Esophagus (tissue), 2 donors: ENCODE data around the gene SHROOM3. TPM values are rescaled to one million over a fixed set of nuclear protein-coding genes. Genes with fewer than 3 reads are reported as not detected.
"Not testable (repeated sequence)": the region's sequence is repeated elsewhere in the genome, so short reads cannot be mapped to it uniquely, and the experiment has no call there.

Source experiments
- H3K27ac ChIP-seq, 2 donors: one replicate each; pipeline ENCODE4 v1.5.1; 2013; ENCODE audit warnings: low read depth in 2 of 2, mild to moderate bottlenecking in 2 of 2, inconsistent platforms in 1 of 2, low read length in 1 of 2, moderate library complexity in 1 of 2
- H3K27me3 ChIP-seq, 2 donors: one replicate each; pipeline ENCODE4 v1.6.1; 2013; ENCODE audit warnings: low read length in 2 of 2, control low read depth in 1 of 2, mild to moderate bottlenecking in 1 of 2; ENCODE audit not compliant: insufficient read depth in 2 of 2, control insufficient read depth in 1 of 2
- H3K36me3 ChIP-seq, 2 donors: one replicate each; pipeline ENCODE4 v1.6.1; 2013; ENCODE audit warnings: low read length in 1 of 2; ENCODE audit not compliant: control insufficient read depth in 2 of 2, insufficient read depth in 2 of 2
- H3K4me1 ChIP-seq, 2 donors: one replicate each; pipeline ENCODE4 v1.6.1; 2013; ENCODE audit warnings: low read length in 1 of 2; ENCODE audit not compliant: control insufficient read depth in 2 of 2, insufficient read depth in 2 of 2
- H3K4me3 ChIP-seq, 2 donors: one replicate each; pipeline ENCODE4 v1.5.1; 2013; ENCODE audit warnings: low read length in 2 of 2, mild to moderate bottlenecking in 2 of 2, low read depth in 1 of 2, moderate library complexity in 1 of 2
- H3K9me3 ChIP-seq, 2 donors: one replicate each; pipeline ENCODE4 v1.6.1; 2013; ENCODE audit warnings: mild to moderate bottlenecking in 2 of 2, low read depth in 1 of 2, low read length in 1 of 2, moderate library complexity in 1 of 2; ENCODE audit not compliant: control insufficient read depth in 2 of 2, insufficient read depth in 1 of 2
- WGBS, 2 donors: extraction: QIAGEN DNeasy Blood & Tissue Kit; methylation state at CpG; one replicate each; pipeline ENCODE4 v1.1.7; 2013; 5-methylcytosine and 5-hydroxymethylcytosine counted together
- polyA plus RNA-seq, 2 donors: library from polyadenylated mRNA; stranded (reverse); fragments of 200-250 nt; gene quantifications; one replicate each; pipeline ENCODE4 v1.2.3, GENCODE V29; 2013
- donor health status: healthy with polysubstance abuse.
- donor health status: Bipolar disorder and iron deficiency.

The SHROOM3 gene
- polyA plus RNA-seq, 2 donors: 14.2 to 15.3 TPM

GRCh38 chr4:76722146-76722545 lies 287.1 kb downstream of the SHROOM3 start:
- not testable (repeated sequence) for H3K36me3 ChIP-seq, H3K27ac ChIP-seq, H3K4me1 ChIP-seq, H3K27me3 ChIP-seq, H3K4me3 ChIP-seq, H3K9me3 ChIP-seq
- WGBS, 2 donors: 93 to 97% methylated on average over 2 of the region's 2 CpGs

- Histone ChIP-seq H3K36me3 (no peaks in the 10 kb centered on the region), H3K4me3 (no peak overlapping the region), H3K27ac (no peak overlapping the region), H3K9me3 (no peaks in the 10 kb centered on the region), H3K4me1 (no peaks in the 10 kb centered on the region), H3K27me3 (no peaks in the 10 kb centered on the region)
- 88 to 90% methylated on average over 4 of the region's 4 CpGs for WGBS, 2 donors
These were observed 287.8 kb downstream of the SHROOM3 start for GRCh38 chr4:76722838-76723237.

DNA sequence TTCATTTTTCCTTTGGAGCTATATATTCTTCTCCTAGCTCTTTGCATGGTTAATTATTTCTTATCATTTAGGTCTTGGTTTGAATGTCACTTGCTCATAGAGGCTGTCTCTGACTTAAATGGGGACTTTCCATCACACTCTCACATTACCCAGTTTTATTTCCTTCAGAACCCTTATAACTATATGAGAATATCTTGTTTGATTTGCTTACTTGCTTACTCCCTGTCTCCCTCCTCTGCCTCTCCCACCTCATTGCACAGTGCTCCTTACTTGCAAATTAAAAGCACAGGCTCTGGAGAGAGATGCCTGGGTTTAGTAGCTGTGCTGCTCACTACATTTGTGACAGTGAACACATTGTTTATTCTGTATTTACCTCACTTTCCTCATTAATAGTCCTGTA lies 288.3 kb downstream of the SHROOM3 start:
- Histone ChIP-seq H3K4me1 (no peaks in the 10 kb centered on the region), H3K36me3 (no peaks in the 10 kb centered on the region), H3K4me3 (no peak overlapping the region), H3K27me3 (no peaks in the 10 kb centered on the region), H3K9me3 (no peaks in the 10 kb centered on the region), H3K27ac (peak overlapping the region in 1 of 2 donors; percentile 12)

- 19 to 37% methylated on average over 2 of the region's 2 CpGs for WGBS, 2 donors
- Histone ChIP-seq H3K27me3 (no peaks in the 10 kb centered on the region), H3K9me3 (no peaks in the 10 kb centered on the region), H3K36me3 (no peaks in the 10 kb centered on the region), H3K4me1 (no peaks in the 10 kb centered on the region), H3K27ac (peak overlapping the region in 1 of 2 donors; percentile 12), H3K4me3 (no peak overlapping the region)
These were observed 288.9 kb downstream of the SHROOM3 start for GRCh38 chr4:76723924-76724323.

DNA sequence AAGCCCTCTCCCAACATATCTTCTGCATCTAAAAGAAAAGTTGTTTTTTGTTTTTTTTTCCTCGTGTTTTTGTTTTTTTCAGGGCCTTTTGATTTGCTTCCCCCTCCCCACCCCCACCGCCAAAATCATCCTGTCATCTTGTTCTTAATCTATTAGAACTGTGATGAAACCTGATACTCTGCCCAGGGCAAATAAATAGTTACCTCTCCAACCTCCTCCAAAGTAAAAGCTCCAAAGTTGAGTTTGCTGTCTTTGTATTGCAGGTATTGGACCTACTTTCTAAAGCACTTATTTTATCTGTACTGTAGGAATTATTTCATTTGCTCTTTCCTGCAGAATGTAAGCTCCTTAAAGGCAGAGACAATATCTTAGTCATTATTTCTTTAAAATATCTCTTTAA lies 290.0 kb downstream of the SHROOM3 start:
- 61 to 65% methylated on average over 2 of the region's 2 CpGs for WGBS, 2 donors
- no peaks in the 10 kb centered on the region for H3K27me3 ChIP-seq
- H3K9me3 ChIP-seq: no peaks in the 10 kb centered on the region
- no peaks in the 10 kb centered on the region for H3K36me3 ChIP-seq
- no peak overlapping the region for H3K4me3 ChIP-seq
- no peak overlapping the region for H3K27ac ChIP-seq
- H3K4me1 ChIP-seq: no peaks in the 10 kb centered on the region

DNA sequence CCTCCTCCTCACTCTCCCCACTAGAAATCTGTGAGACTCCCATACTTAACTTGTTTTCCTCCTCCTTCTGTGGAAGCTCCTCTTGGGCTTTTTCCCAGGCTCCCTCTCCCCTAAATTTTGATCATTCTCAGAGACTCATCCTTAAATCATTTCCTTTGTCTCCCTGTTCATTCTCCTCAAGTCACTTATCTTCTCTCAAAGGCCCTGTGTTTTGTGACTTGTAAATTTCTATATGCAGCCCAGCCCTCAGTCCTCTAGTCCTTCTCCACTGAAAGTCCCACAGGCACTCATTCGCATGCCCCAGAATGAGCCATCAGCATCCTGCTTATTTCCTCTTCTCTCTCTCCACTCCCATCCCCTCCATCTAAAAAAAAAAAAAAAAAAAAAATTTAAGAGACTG lies 291.1 kb downstream of the SHROOM3 start:
- H3K36me3 ChIP-seq: no peaks in the 10 kb centered on the region
- H3K27me3 ChIP-seq: no peaks in the 10 kb centered on the region
- no peak overlapping the region for H3K4me3 ChIP-seq
- no peaks in the 10 kb centered on the region for H3K9me3 ChIP-seq
- 88 to 97% methylated on average over 1 of the region's 1 CpG for WGBS, 2 donors
- no peak overlapping the region for H3K27ac ChIP-seq
- no peaks in the 10 kb centered on the region for H3K4me1 ChIP-seq

- 88 to 93% methylated on average over 5 of the region's 5 CpGs for WGBS, 2 donors
- Histone ChIP-seq H3K27ac (no peak overlapping the region), H3K9me3 (no peaks in the 10 kb centered on the region)
These were observed 291.6 kb downstream of the SHROOM3 start for GRCh38 chr4:76726631-76727030.

GRCh38 chr4:76727934-76728333 lies 292.9 kb downstream of the SHROOM3 start:
- not testable (repeated sequence) for H3K27me3 ChIP-seq, H3K4me1 ChIP-seq, H3K36me3 ChIP-seq, H3K4me3 ChIP-seq, H3K9me3 ChIP-seq, H3K27ac ChIP-seq
- WGBS, 2 donors: 90 to 95% methylated on average over 5 of the region's 5 CpGs

More at GRCh38 chr4:76726631-76727030, 291.6 kb downstream of the SHROOM3 start:
- Histone ChIP-seq H3K4me1 (no peaks in the 10 kb centered on the region), H3K36me3 (no peaks in the 10 kb centered on the region), H3K4me3 (no peak overlapping the region), H3K27me3 (no peaks in the 10 kb centered on the region)

- no peaks in the 10 kb centered on the region for H3K9me3 ChIP-seq
- no peaks in the 10 kb centered on the region for H3K27me3 ChIP-seq
- WGBS, 2 donors: 73 to 84% methylated on average over 1 of the region's 1 CpG
- H3K4me3 ChIP-seq: no peak overlapping the region
- no peak overlapping the region for H3K27ac ChIP-seq
- H3K36me3 ChIP-seq: no peaks in the 10 kb centered on the region
- H3K4me1 ChIP-seq: no peaks in the 10 kb centered on the region
These were observed 294.4 kb downstream of the SHROOM3 start for GRCh38 chr4:76729460-76729859.

- Histone ChIP-seq H3K27ac (no peak overlapping the region), H3K4me3 (no peak overlapping the region), H3K9me3 (no peaks in the 10 kb centered on the region), H3K4me1 (no peaks in the 10 kb centered on the region), H3K36me3 (no peaks in the 10 kb centered on the region), H3K27me3 (no peaks in the 10 kb centered on the region)
- WGBS, 2 donors: 90 to 91% methylated on average over 1 of the region's 1 CpG
These were observed 295.0 kb downstream of the SHROOM3 start for GRCh38 chr4:76729980-76730379.
